Hepatocyte (in vitro differentiated cells): ENCODE measurements around the gene TXNRD2.

Source experiments
- EZH2phosphoT487 ChIP-seq: fragments of 200-600 bp; sonication (generic); IDR thresholded peaks from one replicate; pipeline ENCODE4 v1.6.1; 2018; ENCODE audit warnings: antibody characterized with exemption, mild to moderate bottlenecking, low read depth, moderate library complexity; ENCODE audit not compliant: unreplicated experiment, severe bottlenecking
- TF ChIP-seq, protein P1 (sequence below): fragments of 200-600 bp; sonication (generic); IDR thresholded peaks from 2 replicates; pipeline ENCODE4 v1.5.1; 2016; ENCODE audit warnings: antibody characterized with exemption, mild to moderate bottlenecking; ENCODE audit not compliant: poor library complexity

DNA sequence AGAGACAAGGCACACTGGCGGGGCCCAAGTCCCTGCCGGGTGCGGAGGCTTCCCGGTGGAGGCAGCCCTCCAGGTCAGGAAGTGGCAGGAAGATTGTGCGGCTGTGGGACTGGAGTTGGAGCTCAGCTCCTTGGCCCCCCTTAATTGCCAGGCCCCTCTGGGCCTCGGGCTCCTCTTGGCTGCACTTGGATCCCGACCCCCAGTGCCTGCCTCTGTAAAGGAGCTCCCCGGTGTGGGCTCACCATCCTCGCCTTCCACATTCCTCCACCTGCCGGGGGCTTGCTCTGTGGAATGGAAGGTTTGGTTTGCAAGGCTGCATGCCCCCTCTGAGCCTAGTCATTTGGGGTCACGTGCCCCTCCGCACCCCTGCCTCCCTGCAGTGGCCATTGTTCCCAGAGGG is 38.1 kb downstream of the TXNRD2 start:
- no peak for TF ChIP-seq EZH2phosphoT487
- TF ChIP-seq, protein P1, sequence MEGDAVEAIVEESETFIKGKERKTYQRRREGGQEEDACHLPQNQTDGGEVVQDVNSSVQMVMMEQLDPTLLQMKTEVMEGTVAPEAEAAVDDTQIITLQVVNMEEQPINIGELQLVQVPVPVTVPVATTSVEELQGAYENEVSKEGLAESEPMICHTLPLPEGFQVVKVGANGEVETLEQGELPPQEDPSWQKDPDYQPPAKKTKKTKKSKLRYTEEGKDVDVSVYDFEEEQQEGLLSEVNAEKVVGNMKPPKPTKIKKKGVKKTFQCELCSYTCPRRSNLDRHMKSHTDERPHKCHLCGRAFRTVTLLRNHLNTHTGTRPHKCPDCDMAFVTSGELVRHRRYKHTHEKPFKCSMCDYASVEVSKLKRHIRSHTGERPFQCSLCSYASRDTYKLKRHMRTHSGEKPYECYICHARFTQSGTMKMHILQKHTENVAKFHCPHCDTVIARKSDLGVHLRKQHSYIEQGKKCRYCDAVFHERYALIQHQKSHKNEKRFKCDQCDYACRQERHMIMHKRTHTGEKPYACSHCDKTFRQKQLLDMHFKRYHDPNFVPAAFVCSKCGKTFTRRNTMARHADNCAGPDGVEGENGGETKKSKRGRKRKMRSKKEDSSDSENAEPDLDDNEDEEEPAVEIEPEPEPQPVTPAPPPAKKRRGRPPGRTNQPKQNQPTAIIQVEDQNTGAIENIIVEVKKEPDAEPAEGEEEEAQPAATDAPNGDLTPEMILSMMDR: no peak
